Psoas muscle (tissue), 8 donors: Measurements from ENCODE around the gene PRM1. TPM values are rescaled to one million over a fixed set of nuclear protein-coding genes. Genes with fewer than 3 reads are reported as not detected.

Experiments
- ATAC-seq, 4 donors: fragments of 200-7000 bp; cut with Tn5 transposase; one replicate each; pipeline ENCODE4 v1.9.1; 2020; ENCODE audit warnings: moderate library complexity in 3 of 4, mild to moderate bottlenecking in 2 of 4
- DNase-seq, 2 donors: peaks; one replicate each; pipeline ENCODE4 v3.0.0-alpha.2; 2020
- H3K27ac ChIP-seq: fragments of 200-600 bp; one replicate; pipeline ENCODE4 v1.8.0; 2022
- H3K27me3 ChIP-seq, 3 donors: fragments of 200-600 bp in 1 of 3; one replicate each; pipeline versions ENCODE4 v1.6.1 to v1.8.0; 2013 to 2022; ENCODE audit warnings: low read length in 2 of 3, mild to moderate bottlenecking in 2 of 3, moderate library complexity in 1 of 3; ENCODE audit not compliant: insufficient read depth in 3 of 3
- H3K36me3 ChIP-seq, 2 donors: fragments of 200-600 bp in 1 of 2; one replicate each; pipeline versions ENCODE4 v1.6.1 to v1.8.0; 2013 to 2022; ENCODE audit warnings: low read depth in 1 of 2, mild to moderate bottlenecking in 1 of 2, moderate library complexity in 1 of 2; ENCODE audit not compliant: insufficient read depth in 1 of 2
- H3K4me1 ChIP-seq: fragments of 200-600 bp; one replicate; pipeline ENCODE4 v1.8.0; 2022
- H3K4me3 ChIP-seq: fragments of 200-600 bp; one replicate; pipeline ENCODE4 v1.8.0; 2022; ENCODE audit warnings: mild to moderate bottlenecking
- H3K9me3 ChIP-seq: fragments of 200-600 bp; one replicate; pipeline ENCODE4 v1.8.0; 2022
- CTCF ChIP-seq: fragments of 200-600 bp; IDR thresholded peaks from one replicate; pipeline ENCODE4 v1.8.0; 2022; ENCODE audit warnings: antibody characterized with exemption
- WGBS, 3 donors: extraction: QIAGEN DNeasy Blood & Tissue Kit; methylation state at CpG; one replicate each; pipeline versions ENCODE4 v1.1.6 to v1.1.7; 2013; 5-methylcytosine and 5-hydroxymethylcytosine counted together
- intact Hi-C, 2 donors: fragments of 100-400 bp; cut with DNase I; formaldehyde crosslinking; loops; one replicate each; pipeline versions ENCODE4 v1.11.0 to v1.14.2; 2022
- polyA plus RNA-seq, 3 donors: library from polyadenylated mRNA; stranded (reverse); fragments of 200-250 nt; gene quantifications; one replicate each; pipeline ENCODE4 v1.2.3, GENCODE V29; 2013
- total RNA-seq, 4 donors: library from RNA; stranded (reverse); fragmentation: NEBNext Ultra II Directional in 2 of 4; extraction: Animal tissue kit (Norgen Biotek cat#: 25700) in 2 of 4; gene quantifications; one replicate each; pipeline versions ENCODE4 v1.2.1 to v1.2.4, GENCODE V29; 2021 to 2023
- donor health status: healthy with polysubstance abuse.
- donor health status: DM: no; HTN: no; CAD: no; lungs with moderate emphysema.
- donor health status: Bipolar disorder and iron deficiency.
- donor health status: healthy.
- donor health status: DM: yes; HTN: yes; CAD: no.
- donor health status: DM: no; HTN: no; CAD: no.
- donor health status: DM: no; HTN: no; CAD: no.
- donor health status: DM: yes; HTN: yes; CAD: no.

The PRM1 gene
- total and polyA plus RNA-seq, 7 donors: not detected

DNA sequence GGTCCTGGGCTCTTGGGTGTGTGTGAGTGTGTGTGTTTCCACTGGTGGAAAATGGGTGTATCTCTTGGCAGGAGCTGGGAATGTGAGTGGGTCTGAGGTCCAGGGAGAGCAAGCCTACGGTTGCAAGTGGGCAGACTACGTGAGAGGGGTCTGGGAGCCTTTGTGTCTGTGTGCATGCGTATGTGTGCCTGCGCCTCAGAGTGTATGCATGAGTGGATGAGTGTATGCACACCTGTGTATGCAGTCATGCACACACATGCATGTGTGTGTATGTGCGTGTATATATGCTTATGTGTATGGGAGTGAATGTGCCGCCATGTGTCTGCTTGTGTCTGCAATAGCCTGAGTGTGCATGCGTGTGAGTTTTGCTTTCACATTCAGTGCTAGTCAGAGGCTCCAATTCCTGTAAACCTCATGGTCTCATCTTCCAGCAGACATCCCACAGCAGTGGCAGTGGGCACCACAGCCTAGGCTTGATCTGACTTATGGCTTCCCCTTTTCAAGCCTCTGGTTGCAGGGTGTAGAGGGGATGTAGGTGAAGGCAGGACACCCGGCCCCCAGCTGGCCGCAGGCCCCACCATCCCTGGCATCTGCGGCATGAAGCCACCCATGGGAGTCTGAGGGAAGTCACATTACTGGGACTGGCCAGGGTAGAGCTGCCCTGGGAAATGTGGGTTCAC, 44.4 kb upstream of the PRM1 start:
- intact Hi-C loops: no loop called here
- no peak overlapping the region for H3K27ac ChIP-seq
- WGBS, 3 donors: 73 to 88% (median 82%) methylated on average over 10 of the region's 10 CpGs
- H3K27me3 ChIP-seq: no peaks in the 10 kb centered on the region
- ATAC-seq: peak in 1 of 4 donors; percentile 14
- H3K4me1 ChIP-seq: no peaks in the 10 kb centered on the region
- no peaks in the 10 kb centered on the region for H3K36me3 ChIP-seq
- H3K9me3 ChIP-seq: no peaks in the 10 kb centered on the region
- DNase-seq: no peak
- no peak overlapping the region for H3K4me3 ChIP-seq
- TF ChIP-seq CTCF: no peak

GRCh38 chr16:11323551-11324336, 42.6 kb upstream of the PRM1 start:
- DNase-seq: no peak
- no peak for TF ChIP-seq CTCF
- Histone ChIP-seq H3K4me3 (no peak overlapping the region), H3K27ac (no peak overlapping the region), H3K27me3 (no peaks in the 10 kb centered on the region), H3K4me1 (no peaks in the 10 kb centered on the region), H3K36me3 (no peaks in the 10 kb centered on the region), H3K9me3 (no peaks in the 10 kb centered on the region)
- intact Hi-C loops: no loop called here
- ATAC-seq: no peak
- WGBS, 3 donors: 88 to 89% (median 88%) methylated on average over 11 of the region's 11 CpGs

- 68 to 75% (median 74%) methylated on average over 3 of the region's 3 CpGs for WGBS, 3 donors
- Histone ChIP-seq H3K4me3 (no peak overlapping the region), H3K27me3 (no peaks in the 10 kb centered on the region), H3K36me3 (no peaks in the 10 kb centered on the region), H3K4me1 (no peaks in the 10 kb centered on the region), H3K27ac (no peak overlapping the region), H3K9me3 (no peaks in the 10 kb centered on the region)
- DNase-seq: no peak
- intact Hi-C loops: no loop called here
- no peak for TF ChIP-seq CTCF
- ATAC-seq: no peak
These were observed 41.7 kb upstream of the PRM1 start for GRCh38 chr16:11322823-11323222.

GRCh38 chr16:11321662-11322061, 40.5 kb upstream of the PRM1 start:
- intact Hi-C loops: no loop called here
- DNase-seq (no peak), ATAC-seq (no peak)
- Histone ChIP-seq H3K36me3 (no peaks in the 10 kb centered on the region), H3K4me3 (no peak overlapping the region), H3K9me3 (no peaks in the 10 kb centered on the region), H3K27ac (no peak overlapping the region), H3K27me3 (no peaks in the 10 kb centered on the region), H3K4me1 (no peaks in the 10 kb centered on the region)
- WGBS, 3 donors: 76 to 94% (median 84%) methylated on average over 5 of the region's 5 CpGs
- no peak for TF ChIP-seq CTCF
